T-helper 17 cell (primary cell): Measurements from ENCODE around the gene LMLN. TPM values are rescaled to one million over a fixed set of nuclear protein-coding genes. Genes with fewer than 3 reads are reported as not detected.
A peak's percentile ranks its signal among the peaks of the same experiment; 100 is the strongest.
"Not testable (repeated sequence)": the region's sequence is repeated elsewhere in the genome, so short reads cannot be mapped to it uniquely, and the experiment has no call there.

Source experiments
- ATAC-seq: fragments of 150-1000 bp; cut with Tn5 transposase; 2 replicates; pipeline ENCODE4 v1.10.0; 2021; ENCODE audit warnings: mild to moderate bottlenecking, moderate library complexity
- DNase-seq, 3 donors: peaks; one replicate each; pipeline versions ENCODE4 v3.0.0 to v3.0.0-alpha.2; 2020 to 2021
- H3K9me3 ChIP-seq: one replicate; pipeline ENCODE4 v1.7.0; 2013; ENCODE audit warnings: low read length, mild to moderate bottlenecking; ENCODE audit not compliant: control insufficient read depth, poor library complexity, severe bottlenecking
- H3K27ac Mint-ChIP-seq: one replicate; pipeline ENCODE4 v1.8.0; 2022; ENCODE audit warnings: mild to moderate bottlenecking, moderate library complexity, mixed read lengths
- H3K27me3 Mint-ChIP-seq: one replicate; pipeline ENCODE4 v1.8.0; 2022; ENCODE audit warnings: mixed read lengths
- H3K36me3 Mint-ChIP-seq: one replicate; pipeline ENCODE4 v1.8.0; 2022; ENCODE audit warnings: low read depth, mixed read lengths
- H3K4me1 Mint-ChIP-seq: one replicate; pipeline ENCODE4 v1.8.0; 2022; ENCODE audit warnings: mild to moderate bottlenecking, mixed read lengths
- H3K4me3 Mint-ChIP-seq: one replicate; pipeline ENCODE4 v1.8.0; 2022; ENCODE audit warnings: mild to moderate bottlenecking, moderate library complexity, mixed read lengths
- total RNA-seq, 4 donors: library from RNA in 2 of 4; stranded (reverse) in 2 of 4; gene quantifications; one replicate each; pipeline ENCODE4 v1.2.3 and lab custom pipeline; 2022 to 2026

Gene LMLN
- total RNA-seq, 2 donors from 2014 or later, result 3.2 to 4.4 TPM

DNA sequence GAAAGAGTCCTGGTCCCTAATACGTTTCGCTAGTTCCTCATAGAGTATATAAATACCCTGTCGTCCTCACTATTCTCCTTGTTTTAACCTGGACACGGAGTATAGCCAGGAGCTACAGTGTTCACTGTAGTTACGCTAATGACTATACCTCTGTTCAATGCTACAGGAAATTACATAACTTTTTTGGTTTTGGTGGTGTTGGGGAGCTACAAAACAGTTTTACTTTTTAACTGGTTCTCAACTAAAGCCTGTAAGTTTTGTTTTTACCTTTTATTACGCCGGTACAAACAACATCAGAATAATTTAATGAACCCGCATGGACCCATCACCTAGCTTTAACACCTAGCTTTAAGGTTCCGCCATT lies 1.5 kb downstream of the LMLN start:
- no peaks in the 10 kb centered on the region for H3K36me3 Mint-ChIP-seq
- peaks cover 35% of the 10 kb centered on the region for H3K4me1 Mint-ChIP-seq
- no peaks in the 10 kb centered on the region for H3K9me3 ChIP-seq
- no peak for ATAC-seq
- no peak for DNase-seq
- peak overlapping the region; percentile 93 for H3K27ac Mint-ChIP-seq
- peak overlapping the region; percentile 91 for H3K4me3 Mint-ChIP-seq
- no peaks in the 10 kb centered on the region for H3K27me3 Mint-ChIP-seq

DNA sequence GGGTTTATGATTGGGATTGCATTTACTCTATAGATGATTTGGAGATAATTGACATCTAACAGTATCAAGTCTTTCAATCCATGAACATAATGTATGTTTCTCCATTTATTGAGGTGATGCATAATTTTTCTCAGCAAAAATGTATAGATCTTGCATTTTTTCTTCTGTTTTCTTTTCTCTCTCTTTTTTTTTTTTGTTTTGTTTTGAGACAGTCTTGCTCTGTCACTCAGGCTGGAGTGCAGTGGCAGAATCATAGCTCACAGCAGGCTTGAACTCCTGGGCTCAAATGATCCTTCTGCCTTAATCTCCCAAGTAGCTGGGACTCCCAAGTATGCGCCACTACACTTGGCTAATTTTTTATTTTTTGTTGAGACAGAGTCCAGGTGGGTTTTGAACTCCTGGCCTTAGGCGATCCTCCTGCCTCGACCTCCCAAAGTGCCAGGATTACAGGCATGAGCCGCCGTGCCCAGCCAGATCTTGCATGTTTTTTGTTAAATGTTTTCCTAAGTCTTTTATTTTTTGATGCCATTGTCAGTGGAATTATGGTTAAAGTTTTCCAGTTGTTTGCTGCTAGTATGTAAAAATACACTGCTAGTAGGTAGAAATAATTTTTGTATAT lies 3.1 kb downstream of the LMLN start:
- Mint-ChIP-seq H3K4me1 (peaks cover 28% of the 10 kb centered on the region), H3K27ac (no peak overlapping the region), H3K4me3 (no peak overlapping the region), H3K27me3 (no peaks in the 10 kb centered on the region), H3K36me3 (no peaks in the 10 kb centered on the region)
- H3K9me3 ChIP-seq, result no peaks in the 10 kb centered on the region
- DNase-seq, result no peak
- ATAC-seq, result no peak

DNA sequence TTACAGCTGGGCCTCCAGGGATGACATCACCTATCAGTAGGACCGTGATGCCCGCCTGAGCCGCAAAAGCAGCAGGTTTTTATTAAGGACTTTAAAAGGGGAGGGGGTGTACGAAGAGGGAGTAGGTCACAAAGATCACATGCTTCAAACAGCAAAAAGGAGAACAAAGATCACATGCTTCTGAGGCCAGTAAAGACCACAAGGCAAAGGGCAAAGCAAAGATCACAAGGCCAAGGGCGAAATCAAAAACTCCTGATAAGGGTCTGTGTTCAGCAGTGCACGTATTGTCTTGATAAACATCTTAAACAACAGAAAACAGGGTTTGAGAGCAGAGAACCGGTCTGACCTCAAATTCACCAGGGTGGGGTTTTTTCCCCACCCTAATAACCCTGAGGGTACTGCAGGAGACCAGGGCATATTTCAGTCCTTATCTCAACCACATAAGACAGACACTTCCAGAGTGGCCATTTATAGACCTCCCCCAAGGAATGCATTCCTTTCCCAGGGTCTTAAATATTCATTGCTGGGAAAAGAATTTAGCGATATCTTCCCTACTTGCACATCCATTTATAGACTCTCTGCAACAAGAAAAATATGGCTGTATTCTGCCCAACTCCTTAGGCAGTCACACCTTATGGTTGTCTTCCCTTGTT lies 7.4 kb downstream of the LMLN start:
- H3K9me3 ChIP-seq, H3K4me3 Mint-ChIP-seq, H3K36me3 Mint-ChIP-seq, ATAC-seq, DNase-seq, H3K4me1 Mint-ChIP-seq, H3K27me3 Mint-ChIP-seq, H3K27ac Mint-ChIP-seq: not testable (repeated sequence)

DNA sequence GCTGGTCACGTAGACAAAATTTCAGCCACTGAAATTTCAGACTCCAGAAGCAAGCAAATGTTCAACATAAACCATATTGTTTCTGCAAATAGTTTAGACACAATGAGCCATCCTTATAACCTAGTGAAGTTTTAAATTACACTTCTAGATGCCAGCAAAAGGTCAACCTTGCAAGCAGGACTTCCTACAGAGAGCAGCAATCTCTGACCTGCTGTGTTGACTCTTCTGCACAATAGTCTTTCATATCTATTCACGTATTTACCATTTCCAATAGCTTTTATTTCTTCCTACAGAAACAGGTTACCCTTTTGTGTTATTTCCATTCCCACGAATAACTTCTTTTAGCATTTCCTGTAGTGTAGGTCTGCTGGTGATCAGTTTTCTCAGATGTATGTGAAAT lies 10.6 kb downstream of the LMLN start:
- H3K9me3 ChIP-seq, result no peaks in the 10 kb centered on the region
- DNase-seq (no peak), ATAC-seq (no peak)
- peaks cover 3% of the 10 kb centered on the region for H3K36me3 Mint-ChIP-seq
- H3K27ac Mint-ChIP-seq, result no peak overlapping the region
- H3K4me1 Mint-ChIP-seq, result no peaks in the 10 kb centered on the region
- no peak overlapping the region for H3K4me3 Mint-ChIP-seq
- no peaks in the 10 kb centered on the region for H3K27me3 Mint-ChIP-seq

DNA sequence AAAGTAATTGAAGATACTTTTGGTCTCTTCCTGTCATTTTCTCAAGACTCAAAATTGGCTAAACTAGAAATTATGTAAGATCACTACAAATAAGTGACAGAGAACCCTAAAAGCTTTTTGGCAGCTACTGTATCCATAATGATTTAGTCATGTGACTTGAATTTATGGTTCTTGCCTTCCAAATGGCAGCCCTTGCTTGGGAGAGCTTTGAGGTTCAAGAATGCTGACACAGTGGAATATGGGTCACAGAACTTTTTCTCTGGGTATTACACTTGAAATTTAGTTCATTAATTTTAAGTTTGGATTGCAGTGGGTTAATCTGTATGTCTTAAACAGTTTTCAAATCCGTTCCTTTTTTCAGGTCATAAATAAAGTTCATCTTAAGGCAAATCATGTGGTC lies 14.0 kb downstream of the LMLN start:
- H3K27me3 Mint-ChIP-seq, result no peaks in the 10 kb centered on the region
- no peaks in the 10 kb centered on the region for H3K4me1 Mint-ChIP-seq

DNA sequence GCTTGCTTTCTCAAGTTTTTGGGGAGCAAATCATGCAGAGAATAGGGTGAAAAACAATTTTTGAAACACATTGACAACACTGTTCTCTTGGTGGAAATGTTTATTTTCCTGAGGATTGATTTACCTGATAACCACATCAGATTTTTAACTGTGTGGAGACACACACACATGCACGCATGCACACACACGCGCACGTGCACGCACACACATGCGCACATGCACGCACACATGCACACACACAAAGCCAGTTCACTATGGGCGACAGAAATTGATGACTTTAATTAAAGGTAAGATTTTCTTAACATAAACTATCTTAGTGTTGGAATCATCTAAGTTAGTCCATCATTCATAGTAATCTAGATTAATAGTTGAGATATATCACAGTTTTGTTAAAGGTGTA lies 15.3 kb downstream of the LMLN start:
- Mint-ChIP-seq H3K4me1 (no peaks in the 10 kb centered on the region), H3K4me3 (no peak overlapping the region), H3K36me3 (peaks cover 9% of the 10 kb centered on the region), H3K27me3 (no peaks in the 10 kb centered on the region), H3K27ac (no peak overlapping the region)
- no peaks in the 10 kb centered on the region for H3K9me3 ChIP-seq
- DNase-seq, result no peak
- no peak for ATAC-seq

More for the DNA sequence above, 14.0 kb downstream of the LMLN start:
- H3K4me3 Mint-ChIP-seq, result no peak overlapping the region
- no peaks in the 10 kb centered on the region for H3K9me3 ChIP-seq
- ATAC-seq (no peak), DNase-seq (no peak)
- H3K36me3 Mint-ChIP-seq, result peaks cover 9% of the 10 kb centered on the region
- no peak overlapping the region for H3K27ac Mint-ChIP-seq

DNA sequence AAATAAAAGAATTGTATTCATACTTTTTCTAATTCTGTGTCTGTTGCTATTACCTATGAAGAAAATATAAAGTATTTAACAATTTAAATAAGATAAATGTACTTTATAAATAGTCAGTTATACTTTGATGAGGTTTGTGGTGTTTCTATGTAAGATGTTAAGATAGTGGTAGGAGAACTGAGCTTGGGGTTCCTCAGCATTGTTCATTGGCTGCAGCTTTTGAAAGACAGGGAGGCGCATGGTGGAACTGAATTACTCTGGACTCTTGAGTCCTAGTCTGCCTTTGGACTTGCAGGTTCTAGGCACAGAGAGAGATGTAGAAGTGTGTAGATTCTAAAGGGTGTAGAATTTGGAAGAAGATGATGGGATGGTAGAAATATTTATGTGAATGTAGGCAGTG lies 23.1 kb downstream of the LMLN start:
- peaks cover 8% of the 10 kb centered on the region for H3K4me1 Mint-ChIP-seq

DNA sequence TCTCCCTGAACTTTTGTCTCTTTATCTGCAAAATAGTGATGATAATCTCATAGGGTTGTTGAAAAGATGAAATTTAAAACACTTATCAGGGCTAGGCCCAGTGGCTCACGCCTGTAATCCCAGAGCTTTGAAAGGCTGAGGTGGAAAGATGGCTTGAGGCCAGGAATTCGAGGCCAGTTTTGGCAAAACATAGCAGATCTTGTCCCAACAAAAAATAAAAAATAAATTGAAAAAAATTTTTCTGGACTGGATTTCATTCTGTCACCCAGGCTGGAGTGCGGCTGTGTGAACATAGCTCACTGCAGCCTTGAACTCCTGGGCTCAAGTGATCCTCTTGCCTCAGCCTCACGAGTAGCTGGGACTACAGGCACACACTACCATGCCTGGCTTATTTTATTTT lies 29.6 kb downstream of the LMLN start:
- peaks cover 5% of the 10 kb centered on the region for H3K36me3 Mint-ChIP-seq
- DNase-seq, result no peak

More for the DNA sequence above, 23.1 kb downstream of the LMLN start:
- peaks cover 2% of the 10 kb centered on the region for H3K36me3 Mint-ChIP-seq
- H3K27me3 Mint-ChIP-seq, result no peaks in the 10 kb centered on the region
- no peak overlapping the region for H3K4me3 Mint-ChIP-seq
- H3K27ac Mint-ChIP-seq, result no peak overlapping the region
- H3K9me3 ChIP-seq, result no peaks in the 10 kb centered on the region
- no peak for ATAC-seq
- DNase-seq, result no peak

DNA sequence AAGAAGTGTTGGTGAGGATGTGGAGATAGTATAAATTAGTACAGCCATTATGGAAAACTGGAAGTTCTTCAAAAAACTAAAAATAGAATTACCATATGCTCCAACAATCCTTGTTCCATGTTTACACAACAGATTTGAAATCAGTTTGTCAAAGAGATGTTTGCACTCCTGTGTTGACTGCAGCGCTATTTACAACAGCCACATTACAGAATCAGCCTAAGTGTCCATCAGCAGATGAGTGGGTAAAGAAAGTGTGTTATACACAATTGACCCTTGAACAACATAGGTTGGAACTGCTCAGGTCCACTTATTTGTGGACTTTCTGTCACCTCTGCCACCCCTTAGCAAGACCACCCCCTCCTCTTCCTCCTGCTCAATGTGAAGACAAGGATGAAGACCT lies 34.7 kb downstream of the LMLN start:
- DNase-seq (no peak), ATAC-seq (no peak)
- no peak overlapping the region for H3K27ac Mint-ChIP-seq
- no peak overlapping the region for H3K4me3 Mint-ChIP-seq
- H3K4me1 Mint-ChIP-seq, result no peaks in the 10 kb centered on the region
- no peaks in the 10 kb centered on the region for H3K9me3 ChIP-seq
- H3K27me3 Mint-ChIP-seq, result no peaks in the 10 kb centered on the region
- peaks cover 5% of the 10 kb centered on the region for H3K36me3 Mint-ChIP-seq

More for the DNA sequence above, 29.6 kb downstream of the LMLN start:
- no peaks in the 10 kb centered on the region for H3K9me3 ChIP-seq
- no peaks in the 10 kb centered on the region for H3K4me1 Mint-ChIP-seq
- no peak overlapping the region for H3K27ac Mint-ChIP-seq
- H3K27me3 Mint-ChIP-seq, result no peaks in the 10 kb centered on the region
- ATAC-seq, result no peak
- no peak overlapping the region for H3K4me3 Mint-ChIP-seq

DNA sequence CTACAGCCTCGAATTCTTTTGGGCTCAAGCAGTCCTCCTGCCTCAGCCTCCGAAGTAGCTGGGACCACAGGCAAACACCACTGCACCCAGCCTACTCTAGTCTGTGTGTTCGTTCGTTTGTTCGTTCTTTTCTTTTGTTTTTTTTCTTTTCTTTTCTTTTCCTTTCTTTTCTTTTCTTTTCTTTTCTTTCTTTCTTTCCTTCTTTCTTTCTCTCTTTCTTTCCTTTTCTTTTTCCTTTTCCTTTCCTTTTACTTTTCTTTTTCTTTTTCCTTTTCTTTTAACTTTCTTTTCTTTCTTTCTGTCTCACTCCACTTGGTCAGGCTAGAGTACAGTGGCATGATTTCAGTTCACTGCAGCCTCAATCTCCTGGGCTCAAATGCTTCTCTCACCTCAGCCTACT lies 36.8 kb downstream of the LMLN start:
- Mint-ChIP-seq H3K27ac (no peak overlapping the region), H3K27me3 (no peaks in the 10 kb centered on the region), H3K4me1 (no peaks in the 10 kb centered on the region), H3K4me3 (no peak overlapping the region), H3K36me3 (peaks cover 3% of the 10 kb centered on the region)
- DNase-seq (no peak), ATAC-seq (no peak)
- H3K9me3 ChIP-seq, result no peaks in the 10 kb centered on the region

DNA sequence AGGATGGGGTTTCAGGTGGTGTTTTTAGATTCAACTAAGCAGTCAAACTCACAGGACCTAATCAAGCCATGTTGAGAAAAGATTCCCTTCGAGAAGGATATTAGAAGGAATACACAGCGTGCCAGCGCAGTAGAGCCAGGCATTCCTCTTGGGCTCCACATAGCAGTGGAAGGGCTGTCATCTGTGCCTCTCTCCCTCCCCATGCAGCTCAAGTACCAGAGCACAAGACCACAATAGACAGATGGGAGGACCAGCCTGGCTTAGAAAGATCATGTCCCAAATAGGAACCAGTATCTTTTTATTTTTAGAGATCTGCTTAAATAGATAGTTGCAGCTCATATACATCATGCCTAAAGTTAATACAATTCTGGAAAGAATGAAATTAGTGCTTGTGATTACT lies 37.9 kb downstream of the LMLN start:
- H3K9me3 ChIP-seq, result no peaks in the 10 kb centered on the region
- no peak for ATAC-seq
- H3K27ac Mint-ChIP-seq, result no peak overlapping the region
- H3K36me3 Mint-ChIP-seq, result no peaks in the 10 kb centered on the region
- H3K4me3 Mint-ChIP-seq, result no peak overlapping the region
- no peaks in the 10 kb centered on the region for H3K4me1 Mint-ChIP-seq
- no peak for DNase-seq
- no peaks in the 10 kb centered on the region for H3K27me3 Mint-ChIP-seq

DNA sequence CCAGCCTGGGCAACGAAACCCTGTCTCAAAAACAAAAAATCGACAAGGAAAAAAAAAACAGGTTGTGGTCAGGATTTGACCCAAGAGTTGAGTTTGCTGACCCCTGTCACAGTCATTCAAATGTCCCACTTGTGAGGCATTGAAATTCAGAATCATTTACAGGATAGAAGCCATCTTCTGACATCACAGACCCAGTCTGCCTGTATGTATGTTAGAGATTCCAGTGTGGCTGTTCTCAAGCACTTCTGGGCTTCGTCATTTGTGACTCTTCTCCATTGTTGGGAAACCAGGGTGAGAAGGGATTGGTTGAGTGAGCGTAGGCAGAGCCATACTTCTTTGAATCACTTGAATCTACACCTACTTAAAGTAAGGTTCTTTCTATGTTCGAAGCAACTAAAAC lies 57.1 kb downstream of the LMLN start:
- no peaks in the 10 kb centered on the region for H3K9me3 ChIP-seq
- no peak overlapping the region for H3K4me3 Mint-ChIP-seq
- ATAC-seq (no peak), DNase-seq (no peak)
- no peaks in the 10 kb centered on the region for H3K27me3 Mint-ChIP-seq
- no peaks in the 10 kb centered on the region for H3K4me1 Mint-ChIP-seq
- no peak overlapping the region for H3K27ac Mint-ChIP-seq
- peaks cover 3% of the 10 kb centered on the region for H3K36me3 Mint-ChIP-seq

DNA sequence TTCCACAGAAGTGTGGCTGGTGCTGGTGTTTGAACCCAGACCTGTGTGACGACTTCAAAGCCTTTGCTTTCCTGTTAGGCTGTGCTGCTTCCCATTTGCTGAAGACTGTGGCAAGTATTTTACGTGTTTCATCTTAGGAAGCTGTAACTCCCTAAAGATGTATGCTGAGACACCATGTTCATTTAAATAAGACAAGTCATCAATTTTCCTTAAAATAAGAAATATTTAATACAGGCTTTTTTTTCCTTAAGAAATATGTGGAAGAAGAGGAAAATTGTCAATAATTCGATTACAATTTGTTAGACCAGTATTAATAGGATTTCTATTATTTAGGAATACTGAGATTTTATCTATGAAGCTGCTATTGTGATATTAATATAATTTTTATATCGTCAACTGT lies 58.4 kb downstream of the LMLN start:
- Mint-ChIP-seq H3K36me3 (peaks cover 3% of the 10 kb centered on the region), H3K27ac (no peak overlapping the region), H3K4me3 (no peak overlapping the region), H3K4me1 (no peaks in the 10 kb centered on the region), H3K27me3 (no peaks in the 10 kb centered on the region)
- DNase-seq (no peak), ATAC-seq (no peak)
- H3K9me3 ChIP-seq, result no peaks in the 10 kb centered on the region

DNA sequence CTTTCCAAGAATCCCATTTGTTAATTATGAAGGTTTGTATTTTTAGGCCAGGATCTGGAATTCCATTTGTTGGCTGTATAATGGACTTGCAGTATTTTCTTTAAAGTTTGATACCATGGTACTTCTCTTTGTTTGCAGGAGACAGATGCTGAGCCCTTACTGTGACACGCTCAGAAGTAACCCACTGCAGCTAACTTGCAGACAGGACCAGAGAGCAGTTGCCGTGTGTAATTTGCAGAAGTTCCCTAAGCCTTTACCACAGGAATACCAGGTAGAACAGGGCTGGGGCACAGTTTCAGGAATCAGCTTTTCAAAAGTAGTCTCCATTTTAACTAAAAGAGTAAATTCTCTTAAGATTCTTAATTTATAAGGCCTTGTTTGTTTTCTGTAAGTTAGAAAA lies 59.1 kb downstream of the LMLN start:
- peaks cover 3% of the 10 kb centered on the region for H3K36me3 Mint-ChIP-seq
- no peaks in the 10 kb centered on the region for H3K9me3 ChIP-seq
- no peak for DNase-seq
- H3K27me3 Mint-ChIP-seq, result no peaks in the 10 kb centered on the region
- no peak for ATAC-seq
- no peak overlapping the region for H3K27ac Mint-ChIP-seq
- no peak overlapping the region for H3K4me3 Mint-ChIP-seq
- no peaks in the 10 kb centered on the region for H3K4me1 Mint-ChIP-seq
